NCI-H69 (cell line): ENCODE data around the gene NADK.
"Not testable (repeated sequence)": the region's sequence is repeated elsewhere in the genome, so short reads cannot be mapped to it uniquely, and the experiment has no call there.

ENCODE experiments used
- DNase-seq: peaks from one replicate; lab custom pipeline; 2025; lab: John Stamatoyannopoulos, UW

The NADK gene

GRCh38 chr1:1746566-1746909 lies 31.7 kb downstream of the NADK start:
- not testable (repeated sequence) for DNase-seq

GRCh38 chr1:1745651-1746565 lies 32.4 kb downstream of the NADK start:
- DNase-seq, result peak; percentile 24

- not testable (repeated sequence) for DNase-seq
These were observed 35.7 kb downstream of the NADK start for GRCh38 chr1:1742529-1742928.

- not testable (repeated sequence) for DNase-seq
These were observed 37.3 kb downstream of the NADK start for GRCh38 chr1:1741013-1741412.

GRCh38 chr1:1738799-1739337 lies 39.4 kb downstream of the NADK start:
- not testable (repeated sequence) for DNase-seq

- DNase-seq, result not testable (repeated sequence)
These were observed 40.3 kb downstream of the NADK start for GRCh38 chr1:1737675-1738590.

GRCh38 chr1:1732381-1732780 lies 45.9 kb downstream of the NADK start:
- DNase-seq, result no peak

- no peak for DNase-seq
These were observed 47.4 kb downstream of the NADK start for GRCh38 chr1:1730870-1731269.

GRCh38 chr1:1730230-1730629 lies 48.0 kb downstream of the NADK start:
- not testable (repeated sequence) for DNase-seq

GRCh38 chr1:1729116-1729816 lies 49.0 kb downstream of the NADK start:
- DNase-seq, result not testable (repeated sequence)

- DNase-seq, result peak; percentile 8
These were observed 49.8 kb downstream of the NADK start for GRCh38 chr1:1728308-1729005.

GRCh38 chr1:1727131-1727651 lies 51.1 kb downstream of the NADK start:
- DNase-seq, result not testable (repeated sequence)

GRCh38 chr1:1726088-1726487 lies 52.2 kb downstream of the NADK start:
- DNase-seq, result not testable (repeated sequence)

- peak; percentile 98 for DNase-seq
These were observed 54.0 kb downstream of the NADK start, which contains the start of gene CDK11A for GRCh38 chr1:1724035-1724864. Gene CDK11A (minus strand): TSS chr1:1724357. CDS start chr1:1722818, 1,539 bp downstream.

- no peak for DNase-seq
These were observed 57.1 kb downstream of the NADK start for GRCh38 chr1:1721201-1721600.

GRCh38 chr1:1715109-1715883 lies 63.0 kb downstream of the NADK start:
- not testable (repeated sequence) for DNase-seq

- not testable (repeated sequence) for DNase-seq
These were observed 70.4 kb downstream of the NADK start for GRCh38 chr1:1707897-1708296.

GRCh38 chr1:1707241-1707640 lies 71.0 kb downstream of the NADK start:
- DNase-seq, result not testable (repeated sequence)

- not testable (repeated sequence) for DNase-seq
These were observed 72.6 kb downstream of the NADK start for GRCh38 chr1:1705623-1706022.
